Breast epithelium (tissue), 3 donors: ENCODE measurements around the gene FMNL2.

Experiments
- POLR2A ChIP-seq: fragments of 450-650 bp; IDR thresholded peaks from one replicate; pipeline ENCODE4 v1.6.1; 2016; ENCODE audit warnings: antibody characterized with exemption, mild to moderate bottlenecking, moderate library complexity
- POLR2AphosphoS5 ChIP-seq, 3 donors: sonication (generic); formaldehyde crosslinking; IDR thresholded peaks; one replicate each; pipeline ENCODE4 v1.6.1; 2017; ENCODE audit warnings: antibody characterized with exemption in 3 of 3
- TF ChIP-seq, protein P1 (sequence below), 3 donors: fragments of 450-650 bp; IDR thresholded peaks; one replicate each; pipeline ENCODE4 v1.5.1; 2016 to 2017; ENCODE audit warnings: antibody characterized with exemption in 3 of 3, mild to moderate bottlenecking in 3 of 3, moderate library complexity in 3 of 3

- TF ChIP-seq, protein P1, sequence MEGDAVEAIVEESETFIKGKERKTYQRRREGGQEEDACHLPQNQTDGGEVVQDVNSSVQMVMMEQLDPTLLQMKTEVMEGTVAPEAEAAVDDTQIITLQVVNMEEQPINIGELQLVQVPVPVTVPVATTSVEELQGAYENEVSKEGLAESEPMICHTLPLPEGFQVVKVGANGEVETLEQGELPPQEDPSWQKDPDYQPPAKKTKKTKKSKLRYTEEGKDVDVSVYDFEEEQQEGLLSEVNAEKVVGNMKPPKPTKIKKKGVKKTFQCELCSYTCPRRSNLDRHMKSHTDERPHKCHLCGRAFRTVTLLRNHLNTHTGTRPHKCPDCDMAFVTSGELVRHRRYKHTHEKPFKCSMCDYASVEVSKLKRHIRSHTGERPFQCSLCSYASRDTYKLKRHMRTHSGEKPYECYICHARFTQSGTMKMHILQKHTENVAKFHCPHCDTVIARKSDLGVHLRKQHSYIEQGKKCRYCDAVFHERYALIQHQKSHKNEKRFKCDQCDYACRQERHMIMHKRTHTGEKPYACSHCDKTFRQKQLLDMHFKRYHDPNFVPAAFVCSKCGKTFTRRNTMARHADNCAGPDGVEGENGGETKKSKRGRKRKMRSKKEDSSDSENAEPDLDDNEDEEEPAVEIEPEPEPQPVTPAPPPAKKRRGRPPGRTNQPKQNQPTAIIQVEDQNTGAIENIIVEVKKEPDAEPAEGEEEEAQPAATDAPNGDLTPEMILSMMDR (IDR thresholded peaks at IDR 0.05) = no peak
- no peak for TF ChIP-seq POLR2A
- TF ChIP-seq POLR2AphosphoS5 (IDR thresholded peaks at IDR 0.05) = no peak
Observed at GRCh38 chr2:152395103-152395502, 60.1 kb downstream of the FMNL2 start.
